SKM-1 (cell line): ENCODE measurements around the gene ASIP.
"Not testable (repeated sequence)": the region's sequence is repeated elsewhere in the genome, so short reads cannot be mapped to it uniquely, and the experiment has no call there.

ENCODE experiments used
- DNase-seq: peaks from one replicate; lab custom pipeline; 2025; ENCODE audit not compliant: unreplicated experiment; lab: John Stamatoyannopoulos, UW

Gene ASIP

GRCh38 chr20:34240693-34241615 lies at the start of gene ASIP:
ASIP (plus strand) TSS chr20:34241423; CDS start chr20:34260375, 18,952 bp downstream.
- no peak for DNase-seq

GRCh38 chr20:34193051-34193450 lies 48.2 kb upstream of the ASIP start:
- no peak for DNase-seq

- DNase-seq, result no peak
Measured at GRCh38 chr20:34199183-34199582, 42.0 kb upstream of the ASIP start.

GRCh38 chr20:34200023-34200422 lies 41.2 kb upstream of the ASIP start:
- DNase-seq, result no peak

GRCh38 chr20:34201531-34201930 lies 39.7 kb upstream of the ASIP start:
- no peak for DNase-seq

GRCh38 chr20:34205172-34205880 lies 35.9 kb upstream of the ASIP start:
- not testable (repeated sequence) for DNase-seq

- no peak for DNase-seq
Measured at GRCh38 chr20:34209111-34209510, 32.1 kb upstream of the ASIP start.

GRCh38 chr20:34210271-34210670 lies 31.0 kb upstream of the ASIP start:
- DNase-seq, result no peak

- DNase-seq, result no peak
Measured at GRCh38 chr20:34211591-34211990, 29.6 kb upstream of the ASIP start.

- no peak for DNase-seq
Measured at GRCh38 chr20:34213213-34213612, 28.0 kb upstream of the ASIP start.

- no peak for DNase-seq
Measured at GRCh38 chr20:34215711-34216381, 25.4 kb upstream of the ASIP start.

GRCh38 chr20:34216382-34216742 lies 24.9 kb upstream of the ASIP start:
- no peak for DNase-seq

- DNase-seq, result no peak
Measured at GRCh38 chr20:34220561-34220960, 20.7 kb upstream of the ASIP start.

GRCh38 chr20:34222208-34222607 lies 19.0 kb upstream of the ASIP start:
- no peak for DNase-seq

- DNase-seq, result not testable (repeated sequence)
Measured at GRCh38 chr20:34224251-34224650, 17.0 kb upstream of the ASIP start.

GRCh38 chr20:34231634-34232033 lies 9.6 kb upstream of the ASIP start:
- no peak for DNase-seq

GRCh38 chr20:34232494-34233087 lies 8.6 kb upstream of the ASIP start:
- no peak for DNase-seq

GRCh38 chr20:34233687-34234086 lies 7.5 kb upstream of the ASIP start:
- DNase-seq, result no peak

- no peak for DNase-seq
Measured at GRCh38 chr20:34235875-34236274, 5.3 kb upstream of the ASIP start.

GRCh38 chr20:34237942-34238341 lies 3.3 kb upstream of the ASIP start:
- DNase-seq, result no peak

GRCh38 chr20:34240121-34240520 lies 1.1 kb upstream of the ASIP start:
- DNase-seq, result no peak
